Measurements from ENCODE around the gene OTUD1. TPM values are rescaled to one million over a fixed set of nuclear protein-coding genes. Genes with fewer than 3 reads are reported as not detected.

The OTUD1 gene
- polyA plus RNA-seq, 3 donors, result 22.1 to 25.9 (median 25.6) TPM

DNA sequence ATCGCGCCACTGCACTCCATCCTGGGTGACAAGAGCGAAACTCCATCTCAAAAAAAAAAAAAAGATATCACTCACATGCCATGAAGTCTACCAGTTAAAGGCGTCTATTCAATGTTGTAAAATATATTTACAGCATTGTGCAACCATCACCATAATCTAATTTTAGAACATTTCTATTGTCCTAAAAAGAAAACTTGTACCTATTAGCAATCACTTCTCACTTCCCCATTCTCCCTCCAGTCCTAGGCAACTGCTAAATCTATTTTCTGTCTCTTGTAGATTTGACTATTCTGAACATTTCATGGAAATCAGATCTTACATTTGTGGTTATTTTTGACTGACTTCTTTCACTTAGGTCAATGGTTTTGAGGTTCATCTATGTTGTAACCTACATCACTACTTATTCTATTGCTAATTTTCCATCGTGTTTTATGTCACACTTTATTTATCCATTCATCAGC, 25.2 kb upstream of the OTUD1 start:
- no peak for DNase-seq (ENCODE audit: extremely low read depth in 1 of 11, low read depth in 9 of 11, low spot score in 4 of 11)

DNA sequence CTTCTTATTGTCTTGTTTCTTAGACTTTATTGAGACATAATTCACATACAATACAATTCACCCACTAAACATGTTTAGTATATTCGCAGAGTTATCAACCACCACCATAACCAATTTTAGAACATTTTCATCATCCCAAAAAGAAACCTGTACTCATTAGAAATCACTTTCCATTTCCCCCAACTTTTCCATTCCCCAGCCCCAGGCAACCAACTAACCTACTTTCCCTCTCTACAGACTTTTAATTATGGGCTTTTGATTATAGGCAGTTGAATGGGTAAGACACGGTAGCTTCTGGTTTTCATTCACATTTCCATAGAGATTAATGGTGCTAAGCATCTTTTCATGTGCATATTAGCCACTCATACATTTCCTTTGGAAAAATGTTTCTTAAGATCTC, 24.2 kb upstream of the OTUD1 start:
- no peak for DNase-seq (ENCODE audit: extremely low read depth in 1 of 11, low read depth in 9 of 11, low spot score in 4 of 11)

DNA sequence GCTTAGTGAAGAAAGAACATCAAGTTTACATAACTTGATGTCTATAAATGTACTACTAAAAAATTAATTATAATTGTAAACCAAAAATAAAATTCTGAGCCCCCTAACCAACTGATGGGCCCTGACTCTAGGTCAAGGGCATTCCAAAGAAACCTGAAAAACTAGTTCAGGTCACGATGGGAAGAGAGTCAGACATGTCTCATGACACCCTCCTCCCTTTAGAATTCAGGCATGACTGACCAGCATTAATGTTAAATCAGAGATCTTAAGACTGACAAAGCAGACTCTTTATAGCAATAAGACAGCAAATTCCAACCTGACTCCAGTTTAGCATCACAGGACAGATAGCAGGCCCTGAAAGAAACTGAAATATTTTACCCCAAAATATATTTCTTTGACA, 21.6 kb upstream of the OTUD1 start:
- DNase-seq (ENCODE audit: extremely low read depth in 1 of 11, low read depth in 9 of 11, low spot score in 4 of 11), result peak in 3 of 11 donors; percentile 18 to 67 (median 34)

DNA sequence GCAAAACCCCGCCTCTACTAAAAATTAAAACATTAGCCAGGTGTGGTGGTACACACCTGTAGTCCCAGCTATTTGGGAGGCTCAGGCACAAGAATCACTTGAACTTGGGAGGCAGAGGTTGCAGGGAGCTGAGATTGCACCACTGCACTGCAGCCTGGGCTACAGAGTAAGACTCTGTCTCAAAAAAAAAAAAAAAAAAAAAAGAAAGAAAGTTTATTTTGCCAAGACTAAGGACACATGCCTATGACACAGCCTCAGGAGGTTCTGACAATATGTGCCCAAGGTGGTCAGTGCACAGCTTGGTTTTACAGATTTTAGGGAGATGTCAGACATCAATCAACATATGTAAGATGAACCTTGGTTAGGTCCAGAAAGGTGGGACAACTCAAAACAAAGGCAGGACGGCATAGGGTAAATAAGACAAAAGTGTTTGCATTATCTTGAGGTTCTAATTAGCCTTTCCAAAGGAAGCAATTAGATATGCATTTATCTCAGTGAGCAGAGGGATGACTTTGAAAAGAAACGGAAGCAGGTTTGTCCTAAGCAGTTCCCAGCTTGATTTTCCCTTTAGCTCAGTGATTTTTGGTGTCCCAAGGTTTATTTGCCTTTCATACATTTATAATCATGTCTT, 20.7 kb upstream of the OTUD1 start:
- no peak for DNase-seq (ENCODE audit: extremely low read depth in 1 of 11, low read depth in 9 of 11, low spot score in 4 of 11)

DNA sequence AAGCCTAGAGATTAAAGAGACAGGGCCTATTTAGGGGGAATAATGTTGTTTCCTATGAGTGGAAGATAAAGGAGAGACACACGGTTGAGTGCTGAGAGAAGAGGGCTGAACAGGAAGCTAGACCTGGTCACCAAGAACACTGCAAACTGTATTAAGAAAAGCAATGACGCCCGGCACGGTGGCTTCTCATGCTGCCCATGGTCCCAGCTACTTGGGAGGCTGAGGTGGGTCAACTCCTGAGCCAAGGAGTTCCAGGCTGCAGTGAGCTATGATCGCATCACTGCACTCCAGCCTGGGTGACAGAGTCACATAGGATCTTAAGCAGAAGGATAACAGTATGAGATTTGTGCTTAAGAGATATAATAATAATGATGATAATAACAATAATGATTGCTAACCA, 19.7 kb upstream of the OTUD1 start:
- DNase-seq (ENCODE audit: extremely low read depth in 1 of 11, low read depth in 9 of 11, low spot score in 4 of 11), result no peak

DNA sequence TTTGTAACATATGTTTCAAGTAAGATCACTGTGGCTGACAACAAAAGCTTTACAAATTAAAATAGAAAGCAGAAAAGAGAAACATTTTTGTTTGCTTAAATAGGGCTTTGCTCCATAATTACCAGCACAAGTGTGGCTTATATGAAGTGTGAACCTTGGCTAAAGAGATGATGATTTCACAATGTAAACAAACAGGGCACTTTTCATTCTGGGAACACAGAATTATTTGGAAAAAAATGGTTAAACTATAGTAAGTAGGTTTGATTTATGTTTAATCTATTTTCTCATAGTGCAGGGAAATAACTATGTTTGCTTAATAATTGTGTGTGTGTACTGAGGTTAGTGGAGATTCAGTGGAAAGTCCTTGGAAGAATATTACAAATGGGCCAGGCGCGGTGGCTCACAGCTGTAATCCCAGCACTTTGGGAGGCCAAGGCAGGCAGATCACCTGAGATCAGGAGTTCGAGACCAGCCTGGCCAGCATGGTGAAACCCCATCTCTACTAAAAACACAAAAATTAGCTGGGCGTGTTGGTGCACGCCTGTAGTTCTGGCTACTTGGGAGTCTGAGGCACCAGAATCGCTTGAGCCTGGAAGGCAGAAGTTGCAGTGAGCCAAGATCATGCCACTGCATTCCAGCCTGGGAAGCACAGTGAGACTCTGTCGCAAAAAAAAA, 19.1 kb upstream of the OTUD1 start:
- no peak for DNase-seq (ENCODE audit: extremely low read depth in 1 of 11, low read depth in 9 of 11, low spot score in 4 of 11)

DNA sequence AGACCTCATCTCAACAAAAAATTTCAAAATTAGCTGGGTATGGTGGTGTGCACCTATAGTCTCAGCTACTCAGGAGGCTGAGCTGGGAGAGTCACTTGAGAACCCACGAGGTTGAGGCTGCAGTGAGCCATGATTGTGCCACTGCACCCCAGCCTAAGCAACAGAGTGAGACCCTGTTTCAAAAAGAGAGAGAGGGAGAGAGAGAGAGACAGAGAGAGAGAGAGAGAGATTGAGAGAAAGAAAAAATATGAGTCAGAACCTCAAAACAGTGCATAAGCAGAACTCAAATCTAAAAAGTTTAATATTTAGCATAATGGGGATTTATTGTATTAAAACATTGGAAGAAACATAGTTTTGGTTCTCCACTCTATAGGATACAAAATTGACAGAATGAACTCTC, 17.5 kb upstream of the OTUD1 start:
- no peak for DNase-seq (ENCODE audit: extremely low read depth in 1 of 11, low read depth in 9 of 11, low spot score in 4 of 11)

DNA sequence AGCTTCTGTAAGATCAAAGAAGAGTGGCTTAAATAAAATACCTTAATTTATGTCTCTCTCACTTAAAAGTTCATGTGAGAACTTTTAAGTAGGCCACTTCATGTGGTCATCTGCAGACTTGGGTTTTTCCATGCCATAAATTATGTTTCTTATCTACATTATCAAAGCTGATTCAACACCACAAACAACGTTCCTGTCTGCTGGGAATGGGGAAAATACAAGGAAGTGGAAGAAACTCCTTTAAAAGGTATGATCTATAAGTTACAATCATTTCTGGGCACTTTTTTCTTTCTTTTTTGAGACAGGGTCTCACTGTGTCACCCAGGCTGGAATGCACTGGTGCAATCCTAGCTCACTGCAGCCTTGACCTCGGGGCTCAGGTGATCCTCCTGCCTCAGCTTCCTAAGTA, 16.9 kb upstream of the OTUD1 start:
- no peak for DNase-seq (ENCODE audit: extremely low read depth in 1 of 11, low read depth in 9 of 11, low spot score in 4 of 11)

DNA sequence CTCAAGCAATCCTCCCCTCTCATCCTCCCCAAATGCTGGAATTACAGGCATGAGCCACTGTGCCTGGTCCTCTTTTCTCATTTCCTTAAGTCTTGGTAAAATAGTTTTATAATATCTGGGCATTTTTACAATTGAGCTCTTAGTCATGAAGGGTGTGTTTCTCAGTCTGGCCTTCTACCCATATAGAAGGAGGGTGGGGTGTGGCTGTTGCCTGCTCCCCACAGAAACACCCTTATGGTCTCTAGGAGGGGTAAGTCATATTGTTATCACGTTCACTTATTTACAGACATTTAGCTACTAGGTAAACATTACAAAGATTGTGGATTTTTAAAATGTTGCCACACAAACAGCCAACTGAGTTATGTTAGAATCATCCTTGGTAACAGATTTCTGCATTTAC, 6.7 kb upstream of the OTUD1 start:
- no peak for DNase-seq (ENCODE audit: extremely low read depth in 1 of 11, low read depth in 9 of 11, low spot score in 4 of 11)

DNA sequence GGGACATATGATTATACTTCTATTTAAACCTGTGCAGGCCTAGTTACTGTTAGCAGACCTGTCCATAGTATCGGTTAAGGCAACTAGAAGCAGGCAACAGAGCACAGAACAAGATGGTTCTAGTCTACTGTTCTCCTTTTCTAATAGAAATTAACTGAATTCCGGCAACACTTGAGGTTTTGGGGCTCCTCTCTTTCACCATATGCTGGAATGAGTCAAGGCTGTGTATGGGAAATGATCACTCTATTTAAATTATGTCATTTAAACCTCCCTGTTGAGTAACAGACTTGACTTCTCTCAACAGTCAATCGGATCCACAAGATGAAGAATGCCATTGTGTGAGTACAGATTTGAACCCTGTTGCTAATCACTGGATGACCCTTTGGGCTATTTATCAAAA, 6.2 kb upstream of the OTUD1 start:
- no peak for DNase-seq (ENCODE audit: extremely low read depth in 1 of 11, low read depth in 9 of 11, low spot score in 4 of 11)

DNA sequence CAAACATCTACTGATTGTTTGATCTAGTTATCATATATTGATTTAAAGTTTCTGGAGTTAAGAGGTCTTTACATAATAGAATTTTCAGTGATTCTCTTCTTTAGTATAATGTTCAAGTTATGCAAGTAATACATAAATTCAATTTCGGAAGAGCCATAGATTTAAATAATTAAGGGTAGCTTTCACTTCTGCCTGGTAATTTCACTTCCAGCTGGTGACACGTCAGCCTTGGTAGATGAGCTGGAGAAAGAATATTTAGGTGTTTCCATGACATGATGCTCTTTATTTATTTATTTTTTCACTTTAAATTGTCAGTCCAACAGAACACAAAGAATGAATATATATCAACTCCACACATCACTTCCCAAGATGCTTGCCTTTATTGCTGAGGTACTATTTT, 5.2 kb upstream of the OTUD1 start:
- no peak for DNase-seq (ENCODE audit: extremely low read depth in 1 of 11, low read depth in 9 of 11, low spot score in 4 of 11)

DNA sequence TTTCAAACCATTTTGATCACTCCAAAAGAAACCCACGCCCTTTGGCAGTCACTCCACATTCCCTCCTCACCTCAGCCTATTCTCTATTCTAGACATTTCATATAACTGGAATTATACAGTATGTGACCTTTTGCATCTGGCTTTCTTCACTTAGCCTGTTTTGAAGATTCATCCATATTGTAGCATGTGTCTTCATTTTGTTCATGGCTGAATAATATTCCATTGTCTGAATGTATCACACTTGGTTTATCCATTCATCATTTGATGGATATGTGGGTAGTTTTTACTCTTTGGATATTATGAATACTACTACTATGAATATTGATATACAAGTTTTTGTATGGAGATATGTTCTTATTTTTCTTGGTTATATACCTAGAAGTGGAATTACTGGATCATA, 3.5 kb upstream of the OTUD1 start:
- no peak for DNase-seq (ENCODE audit: extremely low read depth in 1 of 11, low read depth in 9 of 11, low spot score in 4 of 11)

DNA sequence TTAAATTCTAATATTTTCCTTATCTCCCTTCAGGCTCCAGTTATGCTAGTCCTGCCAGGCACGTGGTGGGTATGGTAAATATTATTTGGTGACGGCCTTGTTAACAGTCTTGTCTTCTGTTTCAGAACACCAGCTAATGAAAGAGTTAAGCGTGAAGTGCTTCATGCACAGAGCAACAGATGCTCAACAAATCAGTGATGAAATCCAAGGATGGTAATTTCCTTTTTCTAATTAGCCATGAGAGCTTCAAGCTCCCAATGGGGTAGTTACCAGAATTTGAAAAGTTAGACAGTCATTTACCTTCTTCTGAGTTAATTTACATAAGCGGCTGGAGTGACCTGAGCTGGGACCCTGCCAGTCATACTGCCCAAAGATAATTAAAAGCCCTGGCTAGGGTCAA, 1.9 kb upstream of the OTUD1 start:
- no peak for DNase-seq (ENCODE audit: extremely low read depth in 1 of 11, low read depth in 9 of 11, low spot score in 4 of 11)

DNA sequence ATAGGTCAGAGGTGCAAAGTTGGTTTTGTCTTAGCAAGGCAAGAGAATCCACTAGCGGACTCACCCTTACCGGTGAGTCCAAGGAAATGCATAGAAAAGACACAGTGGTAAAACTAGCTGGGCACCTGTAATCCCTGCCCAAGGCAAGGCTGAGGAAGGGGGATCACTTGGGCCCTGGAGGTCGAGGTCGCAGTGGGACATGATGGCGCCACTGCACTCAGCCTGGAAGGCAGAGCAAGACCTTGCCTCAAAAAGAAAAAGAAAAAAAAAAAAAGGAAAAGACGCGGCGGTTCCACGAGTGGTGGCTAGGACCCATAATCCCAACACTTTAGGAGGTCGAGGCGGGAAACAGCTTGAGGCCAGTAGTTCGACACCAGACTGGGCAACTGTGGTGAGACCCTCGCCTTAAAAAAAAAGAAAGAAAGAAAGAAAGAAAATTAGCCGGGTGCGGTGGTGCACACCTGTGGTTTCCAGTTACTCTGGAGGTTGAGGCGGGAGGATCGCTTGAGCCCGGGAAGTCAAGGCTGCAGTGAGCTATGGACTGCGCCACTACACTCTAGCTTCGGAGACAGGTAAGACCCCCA, 820 bp upstream of the OTUD1 start:
- DNase-seq (ENCODE audit: extremely low read depth in 1 of 11, low read depth in 9 of 11, low spot score in 4 of 11), result no peak

DNA sequence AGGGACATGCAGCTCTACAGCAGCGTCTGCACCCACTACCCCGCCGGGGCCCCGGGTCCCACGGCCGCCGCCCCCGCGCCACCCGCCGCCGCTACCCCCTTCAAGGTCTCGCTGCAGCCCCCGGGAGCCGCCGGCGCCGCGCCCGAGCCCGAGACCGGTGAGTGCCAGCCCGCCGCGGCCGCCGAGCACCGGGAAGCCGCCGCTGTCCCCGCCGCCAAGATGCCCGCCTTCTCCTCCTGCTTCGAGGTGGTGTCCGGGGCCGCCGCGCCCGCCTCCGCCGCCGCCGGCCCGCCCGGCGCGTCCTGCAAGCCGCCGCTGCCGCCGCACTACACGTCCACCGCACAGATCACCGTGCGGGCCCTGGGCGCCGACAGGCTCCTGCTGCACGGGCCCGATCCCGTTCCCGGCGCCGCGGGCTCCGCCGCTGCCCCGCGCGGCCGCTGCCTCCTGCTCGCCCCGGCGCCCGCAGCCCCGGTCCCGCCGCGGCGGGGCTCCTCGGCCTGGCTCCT, 631 bp downstream of the OTUD1 start:
- no peak for DNase-seq (ENCODE audit: extremely low read depth in 1 of 11, low read depth in 9 of 11, low spot score in 4 of 11)

DNA sequence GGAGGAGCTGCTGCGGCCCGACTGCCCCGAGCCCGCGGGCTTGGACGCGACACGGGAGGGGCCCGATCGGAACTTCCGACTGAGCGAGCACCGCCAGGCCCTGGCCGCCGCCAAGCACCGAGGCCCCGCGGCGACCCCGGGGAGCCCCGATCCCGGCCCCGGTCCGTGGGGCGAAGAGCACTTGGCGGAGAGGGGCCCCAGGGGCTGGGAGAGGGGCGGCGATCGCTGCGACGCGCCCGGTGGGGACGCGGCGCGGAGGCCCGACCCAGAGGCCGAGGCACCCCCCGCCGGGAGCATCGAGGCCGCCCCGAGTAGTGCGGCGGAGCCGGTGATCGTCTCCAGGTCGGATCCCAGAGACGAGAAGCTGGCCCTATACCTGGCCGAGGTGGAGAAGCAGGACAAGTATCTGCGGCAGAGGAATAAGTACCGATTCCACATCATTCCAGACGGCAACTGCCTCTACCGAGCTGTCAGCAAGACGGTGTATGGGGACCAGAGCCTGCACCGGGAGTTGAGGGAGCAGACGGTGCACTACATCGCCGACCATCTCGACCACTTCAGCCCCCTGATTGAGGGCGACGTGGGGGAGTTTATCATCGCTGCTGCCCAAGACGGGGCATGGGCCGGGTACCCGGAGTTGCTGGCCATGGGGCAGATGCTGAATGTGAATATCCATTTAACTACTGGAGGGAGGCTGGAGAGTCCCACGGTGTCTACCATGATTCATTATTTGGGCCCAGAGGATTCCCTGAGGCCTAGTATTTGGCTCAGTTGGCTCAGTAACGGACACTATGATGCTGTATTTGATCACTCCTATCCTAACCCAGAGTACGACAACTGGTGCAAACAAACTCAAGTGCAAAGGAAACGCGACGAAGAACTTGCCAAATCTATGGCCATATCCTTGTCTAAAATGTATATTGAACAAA, 1.4 kb downstream of the OTUD1 start:
- peak in 5 of 11 donors; percentile 18 to 33 (median 20) for DNase-seq (ENCODE audit: extremely low read depth in 1 of 11, low read depth in 9 of 11, low spot score in 4 of 11)

DNA sequence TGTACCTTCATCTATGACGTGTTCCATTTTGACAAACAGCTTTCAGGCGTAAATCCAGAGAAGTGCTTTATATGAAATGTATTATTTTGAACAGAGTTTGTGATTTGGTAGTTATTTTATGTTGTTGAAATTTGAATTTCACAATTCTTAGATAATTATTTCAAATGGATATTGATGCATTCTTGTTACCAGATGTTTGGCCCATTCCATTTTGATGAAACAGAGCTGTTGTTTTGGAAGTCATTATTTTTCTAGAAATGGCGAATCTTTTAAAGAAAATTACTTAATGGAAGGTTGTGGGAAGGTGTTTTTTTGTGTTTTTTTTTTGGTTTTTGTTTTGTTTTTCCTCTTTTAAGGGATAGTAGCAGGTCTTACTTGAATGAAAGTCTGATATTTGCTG, 2.4 kb downstream of the OTUD1 start:
- no peak for DNase-seq (ENCODE audit: extremely low read depth in 1 of 11, low read depth in 9 of 11, low spot score in 4 of 11)

DNA sequence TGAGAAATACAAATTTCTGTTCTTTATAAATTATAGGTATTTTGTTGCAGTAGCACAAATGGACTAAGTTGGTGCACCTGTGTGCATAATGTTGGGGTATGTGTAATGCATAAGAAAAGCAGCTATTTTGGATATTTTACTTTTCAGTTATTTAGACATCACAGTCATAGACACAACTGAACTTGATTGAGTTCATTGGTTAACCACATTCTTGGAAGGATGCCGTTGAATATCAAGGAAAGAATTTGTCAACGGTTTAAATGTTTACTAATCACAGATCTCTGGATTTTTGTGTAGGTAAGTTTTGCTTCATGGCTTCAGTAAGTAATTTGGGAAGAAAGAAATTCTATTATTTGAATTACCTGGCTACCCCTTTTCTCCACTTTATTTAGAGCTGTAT, 4.1 kb downstream of the OTUD1 start:
- DNase-seq (ENCODE audit: extremely low read depth in 1 of 11, low read depth in 9 of 11, low spot score in 4 of 11), result no peak

DNA sequence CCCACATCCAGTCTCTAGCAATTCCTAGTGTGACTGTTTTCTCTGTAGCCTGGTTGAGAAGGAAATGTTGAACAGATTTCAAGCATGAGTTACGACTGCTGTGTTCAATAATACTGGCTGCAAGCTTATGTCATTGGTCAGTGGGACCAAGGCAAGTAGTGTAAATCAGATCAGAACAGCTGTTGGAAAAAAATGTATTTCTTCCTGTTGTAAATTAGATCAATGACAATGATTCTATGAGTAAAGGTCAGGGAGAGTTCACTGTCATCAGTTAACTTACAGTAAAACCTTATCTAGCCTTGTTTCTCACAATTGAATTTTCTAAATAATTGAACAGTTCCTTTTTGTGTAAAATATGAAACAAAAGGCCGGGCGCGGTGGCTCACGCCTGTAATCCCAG, 6.7 kb downstream of the OTUD1 start:
- peak in 1 of 11 donors; percentile 14 for DNase-seq (ENCODE audit: extremely low read depth in 1 of 11, low read depth in 9 of 11, low spot score in 4 of 11)
